Measurements from ENCODE around the gene ZNF587.

ZNF587 gene

DNA sequence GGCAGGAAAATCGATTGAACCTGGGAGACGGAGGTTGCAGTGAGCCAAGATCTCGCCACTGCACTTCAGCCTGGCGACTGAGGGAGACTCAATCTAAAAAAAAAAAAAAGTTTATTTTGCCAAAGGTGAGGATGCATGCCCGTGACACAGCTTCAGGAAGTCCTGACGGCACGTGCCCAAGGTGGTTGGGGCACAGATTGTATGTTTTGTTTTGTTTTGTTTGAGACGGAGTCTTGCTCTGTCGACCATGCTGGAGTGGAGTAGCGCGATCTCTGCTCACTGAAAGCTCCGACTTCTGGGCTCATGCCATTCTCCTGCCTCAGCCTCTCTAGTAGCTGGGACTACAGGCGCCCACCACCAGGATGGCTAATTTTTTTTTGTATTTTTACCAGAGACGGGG lies 31.7 kb upstream of the ZNF587 start:
- no peak for TF ChIP-seq TAF1 (IDR thresholded peaks at IDR 0.05; ENCODE audit: low read depth)

DNA sequence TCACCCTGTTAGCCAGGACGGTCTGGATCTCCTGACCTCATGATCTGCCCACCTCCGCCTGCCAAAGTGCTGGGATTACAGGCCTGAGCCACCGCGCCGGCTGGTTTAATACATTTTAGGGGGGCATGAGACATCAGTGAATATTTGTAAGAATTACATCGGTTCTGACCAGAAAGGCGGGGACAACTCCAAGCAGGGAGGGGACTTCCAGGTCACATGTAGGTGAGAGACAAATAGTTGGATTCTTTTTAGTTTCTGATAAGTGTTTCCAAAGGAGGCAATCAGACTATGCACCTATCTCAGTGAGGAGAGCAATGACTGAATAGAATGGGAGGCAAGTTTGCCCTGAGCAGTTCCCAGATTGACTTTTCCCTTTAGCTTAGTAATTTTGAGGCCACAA lies 31.3 kb upstream of the ZNF587 start:
- no peak for TF ChIP-seq NFIC (IDR thresholded peaks at IDR 0.05)
- no peak for TF ChIP-seq RAD21 (IDR thresholded peaks at IDR 0.05; ENCODE audit: low read depth)
- TF ChIP-seq CEBPB (IDR thresholded peaks at IDR 0.05), result no peak
- TF ChIP-seq TEAD4 (IDR thresholded peaks at IDR 0.05), result no peak
- TF ChIP-seq, protein P1, sequence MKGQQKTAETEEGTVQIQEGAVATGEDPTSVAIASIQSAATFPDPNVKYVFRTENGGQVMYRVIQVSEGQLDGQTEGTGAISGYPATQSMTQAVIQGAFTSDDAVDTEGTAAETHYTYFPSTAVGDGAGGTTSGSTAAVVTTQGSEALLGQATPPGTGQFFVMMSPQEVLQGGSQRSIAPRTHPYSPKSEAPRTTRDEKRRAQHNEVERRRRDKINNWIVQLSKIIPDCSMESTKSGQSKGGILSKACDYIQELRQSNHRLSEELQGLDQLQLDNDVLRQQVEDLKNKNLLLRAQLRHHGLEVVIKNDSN (IDR thresholded peaks at IDR 0.05), result no peak
- TF ChIP-seq YY1 (IDR thresholded peaks at IDR 0.05; ENCODE audit: low read depth), result no peak
- TF ChIP-seq TAF1 (IDR thresholded peaks at IDR 0.05; ENCODE audit: low read depth), result no peak
- no peak for TF ChIP-seq EGR1 (IDR thresholded peaks at IDR 0.05)
- TF ChIP-seq, protein P2, sequence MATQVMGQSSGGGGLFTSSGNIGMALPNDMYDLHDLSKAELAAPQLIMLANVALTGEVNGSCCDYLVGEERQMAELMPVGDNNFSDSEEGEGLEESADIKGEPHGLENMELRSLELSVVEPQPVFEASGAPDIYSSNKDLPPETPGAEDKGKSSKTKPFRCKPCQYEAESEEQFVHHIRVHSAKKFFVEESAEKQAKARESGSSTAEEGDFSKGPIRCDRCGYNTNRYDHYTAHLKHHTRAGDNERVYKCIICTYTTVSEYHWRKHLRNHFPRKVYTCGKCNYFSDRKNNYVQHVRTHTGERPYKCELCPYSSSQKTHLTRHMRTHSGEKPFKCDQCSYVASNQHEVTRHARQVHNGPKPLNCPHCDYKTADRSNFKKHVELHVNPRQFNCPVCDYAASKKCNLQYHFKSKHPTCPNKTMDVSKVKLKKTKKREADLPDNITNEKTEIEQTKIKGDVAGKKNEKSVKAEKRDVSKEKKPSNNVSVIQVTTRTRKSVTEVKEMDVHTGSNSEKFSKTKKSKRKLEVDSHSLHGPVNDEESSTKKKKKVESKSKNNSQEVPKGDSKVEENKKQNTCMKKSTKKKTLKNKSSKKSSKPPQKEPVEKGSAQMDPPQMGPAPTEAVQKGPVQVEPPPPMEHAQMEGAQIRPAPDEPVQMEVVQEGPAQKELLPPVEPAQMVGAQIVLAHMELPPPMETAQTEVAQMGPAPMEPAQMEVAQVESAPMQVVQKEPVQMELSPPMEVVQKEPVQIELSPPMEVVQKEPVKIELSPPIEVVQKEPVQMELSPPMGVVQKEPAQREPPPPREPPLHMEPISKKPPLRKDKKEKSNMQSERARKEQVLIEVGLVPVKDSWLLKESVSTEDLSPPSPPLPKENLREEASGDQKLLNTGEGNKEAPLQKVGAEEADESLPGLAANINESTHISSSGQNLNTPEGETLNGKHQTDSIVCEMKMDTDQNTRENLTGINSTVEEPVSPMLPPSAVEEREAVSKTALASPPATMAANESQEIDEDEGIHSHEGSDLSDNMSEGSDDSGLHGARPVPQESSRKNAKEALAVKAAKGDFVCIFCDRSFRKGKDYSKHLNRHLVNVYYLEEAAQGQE (IDR thresholded peaks at IDR 0.05; ENCODE audit: low read depth), result no peak

DNA sequence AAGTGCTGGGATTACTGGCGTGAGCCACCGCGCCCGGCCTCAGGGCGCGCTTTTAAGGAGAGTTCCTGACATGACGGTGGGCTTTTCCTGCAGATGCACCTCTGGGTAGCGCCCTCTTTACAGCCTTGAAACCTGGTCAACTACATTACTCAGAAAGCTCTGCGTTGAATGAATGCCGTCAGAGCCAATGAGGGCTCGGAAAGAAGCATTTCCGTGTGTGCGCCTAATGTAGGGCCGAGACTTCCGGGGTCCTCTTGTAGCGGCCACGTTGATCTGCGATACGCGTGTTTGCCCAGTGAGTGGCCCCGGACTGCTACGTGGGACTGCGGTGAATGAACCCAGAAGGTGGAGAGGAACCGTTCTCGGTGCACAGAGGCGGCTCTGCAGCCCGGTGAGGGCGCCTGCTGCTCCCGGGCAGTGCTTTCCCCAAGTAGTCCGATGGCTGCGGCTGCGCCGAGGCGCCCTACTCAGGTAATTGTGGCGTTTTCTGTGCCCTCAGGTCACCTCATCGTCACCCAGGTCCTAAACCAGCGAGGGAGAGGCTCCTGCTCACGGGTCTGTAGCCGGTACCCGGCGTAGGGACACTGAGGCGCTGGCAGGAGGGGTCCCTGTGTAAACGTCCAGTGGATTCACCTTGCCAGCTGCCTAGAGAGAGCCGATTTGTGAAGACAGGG lies 30.0 kb upstream of the ZNF587 start:
- no peak for TF ChIP-seq NFIC (IDR thresholded peaks at IDR 0.05)
- TF ChIP-seq YY1 (IDR thresholded peaks at IDR 0.05; ENCODE audit: low read depth), result no peak
- TF ChIP-seq TAF1 (IDR thresholded peaks at IDR 0.05; ENCODE audit: low read depth), result peak; percentile 58; the same call in 1 of the 2 replicates
- peak; percentile 27; the same call in 1 of the 2 replicates for TF ChIP-seq TEAD4 (IDR thresholded peaks at IDR 0.05)
- TF ChIP-seq FOXM1 (IDR thresholded peaks at IDR 0.05; ENCODE audit: borderline replicate concordance, low read depth), result 0 out of 2 replicates have a peak, but pooled peaks have one; percentile 34
- TF ChIP-seq CREB1 (IDR thresholded peaks at IDR 0.05; ENCODE audit: low read depth), result no peak
- TF ChIP-seq CEBPB (IDR thresholded peaks at IDR 0.05), result no peak
- TF ChIP-seq EGR1 (IDR thresholded peaks at IDR 0.05), result no peak
- TF ChIP-seq, protein P1 (IDR thresholded peaks at IDR 0.05), result 0 out of 2 replicates have a peak, but pooled peaks have one; percentile 3
- TF ChIP-seq, protein P3, sequence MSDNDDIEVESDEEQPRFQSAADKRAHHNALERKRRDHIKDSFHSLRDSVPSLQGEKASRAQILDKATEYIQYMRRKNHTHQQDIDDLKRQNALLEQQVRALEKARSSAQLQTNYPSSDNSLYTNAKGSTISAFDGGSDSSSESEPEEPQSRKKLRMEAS (IDR thresholded peaks at IDR 0.05), result peak; percentile 92

DNA sequence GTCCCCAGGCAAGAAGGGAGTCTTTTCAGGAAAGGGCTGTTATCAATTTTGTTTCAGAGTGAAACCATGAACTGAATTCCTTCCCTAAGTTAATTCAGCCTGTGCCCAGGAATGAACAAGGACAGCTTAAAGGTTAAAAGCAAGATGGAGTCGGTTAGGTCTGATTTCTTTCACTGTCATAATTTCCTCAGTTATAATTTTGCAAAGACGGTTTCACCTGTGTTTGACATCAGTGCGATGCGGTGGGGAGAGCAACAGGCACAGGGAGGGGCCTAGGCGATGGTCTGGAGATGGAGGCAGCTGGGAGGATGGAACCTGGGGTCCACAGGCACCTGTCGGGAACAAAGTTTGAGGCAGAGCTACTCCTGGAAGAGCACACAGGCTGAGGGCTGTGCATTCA lies 29.1 kb upstream of the ZNF587 start:
- TF ChIP-seq TCF12 (IDR thresholded peaks at IDR 0.05; ENCODE audit: low read depth) (no peak), FOXM1 (IDR thresholded peaks at IDR 0.05; ENCODE audit: borderline replicate concordance, low read depth) (no peak), TEAD4 (IDR thresholded peaks at IDR 0.05) (no peak), RAD21 (IDR thresholded peaks at IDR 0.05; ENCODE audit: low read depth) (no peak), YY1 (IDR thresholded peaks at IDR 0.05; ENCODE audit: low read depth) (no peak), EP300 (IDR thresholded peaks at IDR 0.05; ENCODE audit: borderline replicate concordance) (no peak), NFIC (IDR thresholded peaks at IDR 0.05) (no peak), CEBPB (IDR thresholded peaks at IDR 0.05) (no peak), TAF1 (IDR thresholded peaks at IDR 0.05; ENCODE audit: low read depth) (no peak), EGR1 (IDR thresholded peaks at IDR 0.05) (no peak)
- TF ChIP-seq, protein P2 (IDR thresholded peaks at IDR 0.05; ENCODE audit: low read depth), result no peak

DNA sequence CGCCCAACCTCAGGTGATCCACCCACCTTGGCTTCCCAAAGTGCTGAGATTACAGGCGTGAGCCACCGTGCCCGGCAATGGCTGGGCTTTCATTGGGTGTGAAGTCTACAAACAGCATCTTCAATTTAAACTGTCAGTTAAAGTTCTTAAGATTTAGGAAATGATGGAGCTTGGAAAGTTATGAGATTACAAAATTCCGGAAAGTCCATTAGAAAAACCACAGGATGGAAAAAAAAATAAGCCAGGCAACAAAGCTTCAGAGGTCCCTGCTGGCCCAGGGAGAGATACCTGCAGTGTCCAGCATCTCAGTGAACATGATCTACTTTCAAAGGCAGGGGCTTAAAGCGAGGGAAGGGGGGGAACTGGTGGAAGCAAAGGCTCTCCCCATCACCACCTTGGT lies 24.1 kb upstream of the ZNF587 start:
- TF ChIP-seq, protein P3 (IDR thresholded peaks at IDR 0.05), result no peak
- TF ChIP-seq, protein P1 (IDR thresholded peaks at IDR 0.05), result no peak
- TF ChIP-seq TCF12 (IDR thresholded peaks at IDR 0.05; ENCODE audit: low read depth) (no peak), EGR1 (IDR thresholded peaks at IDR 0.05) (no peak), YY1 (IDR thresholded peaks at IDR 0.05; ENCODE audit: low read depth) (no peak), NFIC (IDR thresholded peaks at IDR 0.05) (no peak), RAD21 (IDR thresholded peaks at IDR 0.05; ENCODE audit: low read depth) (no peak), TAF1 (IDR thresholded peaks at IDR 0.05; ENCODE audit: low read depth) (no peak), CREB1 (IDR thresholded peaks at IDR 0.05; ENCODE audit: low read depth) (no peak), EP300 (IDR thresholded peaks at IDR 0.05; ENCODE audit: borderline replicate concordance) (no peak), FOXM1 (IDR thresholded peaks at IDR 0.05; ENCODE audit: borderline replicate concordance, low read depth) (no peak), ZBTB7A (IDR thresholded peaks at IDR 0.05; ENCODE audit: low read depth) (no peak), CEBPB (IDR thresholded peaks at IDR 0.05) (no peak), TEAD4 (IDR thresholded peaks at IDR 0.05) (no peak)
- TF ChIP-seq, protein P2 (IDR thresholded peaks at IDR 0.05; ENCODE audit: low read depth), result no peak
